Esophagus muscularis mucosa (tissue), 4 donors: ENCODE results near the gene SAP25. TPM values are rescaled to one million over a fixed set of nuclear protein-coding genes. Genes with fewer than 3 reads are reported as not detected.

Experiments used
- DNase-seq: peaks from one replicate; pipeline ENCODE4 v3.0.0-alpha.2; 2017; ENCODE audit errors: extremely low spot score
- H3K27ac ChIP-seq, 4 donors: fragments of 200-600 bp; sonication (generic); replicated peaks in 1 of 4; 1 replicate in 3 of 4; 2 replicates in 1 of 4; pipeline ENCODE4 v1.5.1; 2016 to 2019; ENCODE audit warnings: mild to moderate bottlenecking in 1 of 4
- H3K27me3 ChIP-seq, 4 donors: fragments of 200-600 bp; sonication (generic); one replicate each; pipeline versions ENCODE4 v1.5.1 to v1.6.0; 2016 to 2019
- H3K36me3 ChIP-seq, 4 donors: fragments of 200-600 bp; sonication (generic); one replicate each; pipeline ENCODE4 v1.5.1; 2016 to 2019
- H3K4me1 ChIP-seq, 4 donors: fragments of 200-600 bp; sonication (generic); one replicate each; pipeline ENCODE4 v1.5.1; 2016 to 2019
- H3K4me3 ChIP-seq, 4 donors: fragments of 200-600 bp; sonication (generic); 1 replicate in 2 of 4; 2 replicates in 2 of 4; pipeline ENCODE4 v1.5.1; 2016 to 2019; ENCODE audit warnings: mild to moderate bottlenecking in 4 of 4, moderate library complexity in 1 of 4
- H3K9me3 ChIP-seq, 4 donors: fragments of 200-600 bp; sonication (generic); 1 replicate in 3 of 4; 2 replicates in 1 of 4; pipeline ENCODE4 v1.5.1; 2016 to 2019
- EP300 ChIP-seq: sonication (generic); formaldehyde crosslinking; IDR thresholded peaks from one replicate; pipeline ENCODE4 v1.6.1; 2017; ENCODE audit warnings: antibody characterized with exemption
- POLR2A ChIP-seq: fragments of 450-650 bp; IDR thresholded peaks from one replicate; pipeline ENCODE4 v1.6.1; 2017; ENCODE audit warnings: antibody characterized with exemption, moderate library complexity, mild to moderate bottlenecking, low read depth
- POLR2AphosphoS5 ChIP-seq, 2 donors: sonication (generic); formaldehyde crosslinking; IDR thresholded peaks; one replicate each; pipeline ENCODE4 v1.6.1; 2017; ENCODE audit warnings: antibody characterized with exemption in 2 of 2
- WGBS: methylation state at CpG from one replicate; pipeline ENCODE4 v1.1.5; 2018; 5-methylcytosine and 5-hydroxymethylcytosine counted together
- intact Hi-C: fragments of 100-400 bp; cut with DNase I; formaldehyde crosslinking; loops from one replicate; pipeline ENCODE4 v1.15.1; 2023
- total RNA-seq, 4 donors: library from RNA; depleted of rRNA; stranded (reverse); fragments of >200 nt; gene quantifications; one replicate each; pipeline versions ENCODE4 v1.1.0 to v1.2.1, GENCODE V29; 2016
- TF ChIP-seq, protein P1 (sequence below), 3 experiments: fragments of 200-600 bp in 2 of 3; fragments of 450-650 bp in 1 of 3; sonication (generic) in 2 of 3; IDR thresholded peaks; one replicate each; pipeline ENCODE4 v1.5.1; 2017 to 2019; ENCODE audit warnings: antibody characterized with exemption in 3 of 3, mild to moderate bottlenecking in 2 of 3, moderate library complexity in 1 of 3

The SAP25 gene
- total RNA-seq, 4 donors from 2014 or later: 0.83 to 0.92 TPM; not detected in 2

DNA sequence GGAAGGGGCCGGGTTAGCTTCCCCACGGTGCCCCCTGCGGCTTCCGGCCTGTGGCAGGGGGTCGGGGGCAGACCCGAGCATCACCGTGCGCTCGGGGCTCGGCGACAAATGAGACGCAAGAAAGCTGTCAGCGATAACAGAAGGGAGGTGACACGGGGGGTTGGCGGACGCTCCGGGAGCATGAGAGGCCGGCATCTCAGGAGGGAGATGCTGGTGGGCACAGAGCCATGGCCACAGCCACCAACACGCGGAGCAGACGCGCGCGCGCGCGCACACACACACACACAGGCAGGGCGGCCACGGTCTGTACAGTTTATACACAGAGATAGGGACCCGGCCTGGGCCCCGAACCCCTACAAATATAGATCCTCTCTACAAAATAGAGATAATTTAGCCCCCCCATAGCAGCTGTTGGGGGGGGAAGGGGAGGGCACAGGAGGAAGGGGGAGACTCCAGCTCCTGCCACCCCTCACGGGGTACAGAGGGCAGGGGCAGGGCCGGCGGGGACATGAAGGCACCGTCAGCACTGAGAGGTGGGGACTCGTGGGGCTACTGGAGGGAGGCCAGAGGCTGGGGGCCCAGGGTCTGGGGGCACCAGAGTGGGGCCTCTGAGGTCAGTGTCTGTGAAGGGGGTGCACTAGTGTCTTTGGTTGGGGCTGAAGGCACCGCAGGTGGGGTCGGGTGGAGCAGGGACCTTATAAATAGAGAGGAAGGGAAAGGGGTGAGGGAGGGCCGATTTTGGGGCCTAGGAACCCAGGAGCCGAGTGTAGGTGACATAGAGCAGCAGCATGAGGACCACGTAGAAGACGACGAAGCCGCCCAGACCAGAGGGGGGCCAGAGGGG is 884 bp upstream of the SAP25 start:
- peaks cover 10 to 17% (median 16%) of the 10 kb centered on the region in 4 donors for H3K4me1 ChIP-seq
- TF ChIP-seq POLR2AphosphoS5 (IDR thresholded peaks at IDR 0.05): no peak
- no peak for TF ChIP-seq EP300
- TF ChIP-seq POLR2A: no peak
- TF ChIP-seq, protein P1, sequence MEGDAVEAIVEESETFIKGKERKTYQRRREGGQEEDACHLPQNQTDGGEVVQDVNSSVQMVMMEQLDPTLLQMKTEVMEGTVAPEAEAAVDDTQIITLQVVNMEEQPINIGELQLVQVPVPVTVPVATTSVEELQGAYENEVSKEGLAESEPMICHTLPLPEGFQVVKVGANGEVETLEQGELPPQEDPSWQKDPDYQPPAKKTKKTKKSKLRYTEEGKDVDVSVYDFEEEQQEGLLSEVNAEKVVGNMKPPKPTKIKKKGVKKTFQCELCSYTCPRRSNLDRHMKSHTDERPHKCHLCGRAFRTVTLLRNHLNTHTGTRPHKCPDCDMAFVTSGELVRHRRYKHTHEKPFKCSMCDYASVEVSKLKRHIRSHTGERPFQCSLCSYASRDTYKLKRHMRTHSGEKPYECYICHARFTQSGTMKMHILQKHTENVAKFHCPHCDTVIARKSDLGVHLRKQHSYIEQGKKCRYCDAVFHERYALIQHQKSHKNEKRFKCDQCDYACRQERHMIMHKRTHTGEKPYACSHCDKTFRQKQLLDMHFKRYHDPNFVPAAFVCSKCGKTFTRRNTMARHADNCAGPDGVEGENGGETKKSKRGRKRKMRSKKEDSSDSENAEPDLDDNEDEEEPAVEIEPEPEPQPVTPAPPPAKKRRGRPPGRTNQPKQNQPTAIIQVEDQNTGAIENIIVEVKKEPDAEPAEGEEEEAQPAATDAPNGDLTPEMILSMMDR (IDR thresholded peaks at IDR 0.05): no peak
- no peak overlapping the region for H3K4me3 ChIP-seq
- no peaks in the 10 kb centered on the region for H3K9me3 ChIP-seq
- WGBS: 86% methylated on average over 44 of the region's 44 CpGs
- H3K36me3 ChIP-seq: peaks cover 46 to 70% (median 62%) of the 10 kb centered on the region in 4 donors
- H3K27ac ChIP-seq: no peak overlapping the region
- intact Hi-C loops: no loop called here
- H3K27me3 ChIP-seq: peaks cover 0 to 62% (median 1%) of the 10 kb centered on the region in 4 donors
- no peak for DNase-seq

DNA sequence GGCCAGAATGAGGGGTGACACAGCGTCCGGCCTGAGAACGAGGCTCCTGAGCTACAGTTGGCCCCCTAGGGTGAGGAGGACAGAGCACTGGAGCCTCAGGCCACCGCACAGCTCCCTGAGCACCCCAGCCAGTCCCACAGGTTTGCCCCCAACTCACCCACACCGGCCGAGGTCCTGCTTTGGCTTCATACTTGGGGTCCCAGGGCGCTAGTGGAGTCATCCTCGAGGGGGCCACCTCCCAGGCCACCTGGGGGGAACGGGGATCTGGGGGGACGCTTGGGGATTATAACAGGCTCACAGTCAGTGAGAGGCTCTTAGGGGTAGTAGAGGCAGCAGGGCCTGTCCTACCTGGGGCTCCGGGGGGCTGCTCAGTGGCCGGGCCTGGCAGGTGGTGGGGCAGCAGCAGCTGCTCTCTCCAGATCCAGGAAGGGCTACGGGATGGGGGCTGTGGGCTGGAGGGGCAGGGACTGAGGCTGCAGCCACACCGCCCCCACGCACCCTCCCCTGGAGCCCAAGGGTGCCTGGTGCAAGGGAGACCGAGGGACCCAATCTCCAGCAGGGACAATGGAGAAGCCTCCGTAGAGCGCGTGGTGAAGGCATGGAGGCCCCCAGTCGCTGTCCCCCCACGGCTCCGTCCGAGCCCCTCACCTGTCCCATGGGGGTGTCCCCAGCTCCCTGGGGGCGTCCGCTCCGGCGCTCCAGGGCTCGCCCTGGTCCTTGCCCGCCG is 588 bp downstream of the SAP25 start:
- no peak overlapping the region for H3K27ac ChIP-seq
- peaks cover 34 to 55% (median 47%) of the 10 kb centered on the region in 4 donors for H3K36me3 ChIP-seq
- TF ChIP-seq POLR2AphosphoS5 (IDR thresholded peaks at IDR 0.05): no peak
- TF ChIP-seq, protein P1 (IDR thresholded peaks at IDR 0.05): no peak
- no peak for TF ChIP-seq EP300
- TF ChIP-seq POLR2A: no peak
- peaks cover 13 to 29% (median 21%) of the 10 kb centered on the region in 4 donors for H3K4me1 ChIP-seq
- H3K27me3 ChIP-seq: peaks cover 0 to 62% (median 1%) of the 10 kb centered on the region in 4 donors
- no peak overlapping the region for H3K4me3 ChIP-seq
- intact Hi-C loops: no loop called here
- 91% methylated on average over 11 of the region's 30 CpGs for WGBS
- DNase-seq: no peak
- H3K9me3 ChIP-seq: no peaks in the 10 kb centered on the region

- no peak overlapping the region for H3K4me3 ChIP-seq
- intact Hi-C loops: no loop called here
- no peak for DNase-seq
- no peak overlapping the region for H3K27ac ChIP-seq
- H3K36me3 ChIP-seq: peaks cover 28 to 48% (median 40%) of the 10 kb centered on the region in 4 donors
- peaks cover 0 to 60% (median 1%) of the 10 kb centered on the region in 4 donors for H3K27me3 ChIP-seq
- H3K9me3 ChIP-seq: no peaks in the 10 kb centered on the region
- TF ChIP-seq POLR2A: no peak
- TF ChIP-seq EP300: no peak
- TF ChIP-seq, protein P1 (IDR thresholded peaks at IDR 0.05): no peak
- WGBS: 82% methylated on average over 10 of the region's 20 CpGs
- peaks cover 13 to 36% (median 21%) of the 10 kb centered on the region in 4 donors for H3K4me1 ChIP-seq
Observed at GRCh38 chr7:100572281-100572948, 1.3 kb downstream of the SAP25 start.

DNA sequence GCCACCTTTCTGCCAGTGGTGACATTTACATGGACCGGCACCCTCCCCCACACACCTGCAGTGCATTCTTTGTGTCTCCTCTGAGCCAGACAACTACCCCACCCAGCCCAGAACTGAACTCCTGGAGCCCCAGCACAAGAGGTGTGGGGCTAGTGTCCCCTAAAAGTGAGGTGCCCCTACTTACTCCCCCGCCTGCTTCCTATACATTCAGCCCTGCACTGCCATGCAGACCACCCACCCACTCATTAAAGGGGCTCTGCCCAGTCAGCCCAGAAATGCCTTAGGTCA is 1.9 kb downstream of the SAP25 start:
- intact Hi-C loops: no loop called here
- H3K4me1 ChIP-seq: peaks cover 13 to 37% (median 21%) of the 10 kb centered on the region in 4 donors
- peaks cover 0 to 54% (median 1%) of the 10 kb centered on the region in 4 donors for H3K27me3 ChIP-seq
- H3K4me3 ChIP-seq: no peak overlapping the region
- no peak for DNase-seq
- H3K27ac ChIP-seq: no peak overlapping the region
- TF ChIP-seq, protein P1 (IDR thresholded peaks at IDR 0.05): no peak
- no peak for TF ChIP-seq POLR2A
- 93% methylated on average over 2 of the region's 2 CpGs for WGBS
- peaks cover 22 to 42% (median 34%) of the 10 kb centered on the region in 4 donors for H3K36me3 ChIP-seq
- H3K9me3 ChIP-seq: no peaks in the 10 kb centered on the region
